Hepatocyte (in vitro differentiated cells): ENCODE data around the gene ENAH. TPM values are rescaled to one million over a fixed set of nuclear protein-coding genes. Genes with fewer than 3 reads are reported as not detected.

Experiments used
- DNase-seq: peaks from one replicate; pipeline ENCODE4 v3.0.0-alpha.2; 2016; ENCODE audit warnings: low spot score
- H2AFZ ChIP-seq: fragments of 200-600 bp; sonication (generic); 2 replicates; pipeline ENCODE4 v1.6.0; 2016; ENCODE audit warnings: antibody characterized with exemption, mild to moderate bottlenecking
- H3K27ac ChIP-seq: fragments of 200-600 bp; sonication (generic); 2 replicates; pipeline ENCODE4 v1.5.1; 2016; ENCODE audit warnings: mild to moderate bottlenecking
- H3K27me3 ChIP-seq: fragments of 200-600 bp; sonication (generic); 2 replicates; pipeline ENCODE4 v1.6.1; 2016
- H3K36me3 ChIP-seq: fragments of 200-600 bp; sonication (generic); replicated peaks from 2 replicates; pipeline ENCODE4 v1.5.1; 2016; ENCODE audit warnings: low read depth; ENCODE audit not compliant: insufficient read depth
- H3K4me1 ChIP-seq: fragments of 200-600 bp; sonication (generic); 2 replicates; pipeline ENCODE4 v1.5.1; 2016; ENCODE audit warnings: mild to moderate bottlenecking, moderate library complexity; ENCODE audit not compliant: insufficient read depth
- H3K4me2 ChIP-seq: fragments of 200-600 bp; sonication (generic); 2 replicates; pipeline ENCODE4 v1.6.0; 2016
- H3K4me3 ChIP-seq: fragments of 200-600 bp; sonication (generic); 2 replicates; pipeline ENCODE4 v1.5.1; 2016; ENCODE audit warnings: mild to moderate bottlenecking
- H3K79me2 ChIP-seq: fragments of 200-600 bp; sonication (generic); 2 replicates; pipeline ENCODE4 v1.6.0; 2017; ENCODE audit warnings: mild to moderate bottlenecking
- H3K9me2 ChIP-seq: fragments of 200-600 bp; sonication (generic); replicated peaks from 2 replicates; pipeline ENCODE4 v1.6.0; 2017; ENCODE audit warnings: mild to moderate bottlenecking; ENCODE audit not compliant: insufficient read depth
- H3K9me3 ChIP-seq: fragments of 200-600 bp; sonication (generic); 2 replicates; pipeline ENCODE4 v1.5.1; 2016; ENCODE audit warnings: low read depth, mild to moderate bottlenecking
- H4K20me1 ChIP-seq: fragments of 200-600 bp; sonication (generic); 2 replicates; pipeline ENCODE4 v1.6.0; 2016; ENCODE audit warnings: mild to moderate bottlenecking; ENCODE audit not compliant: insufficient read depth, poor library complexity, severe bottlenecking
- CTCF ChIP-seq: fragments of 200-600 bp; sonication (generic); IDR thresholded peaks from 2 replicates; pipeline ENCODE4 v1.5.1; 2016; ENCODE audit warnings: antibody characterized with exemption, mild to moderate bottlenecking; ENCODE audit not compliant: poor library complexity
- EZH2 ChIP-seq: fragments of 200-600 bp; sonication (generic); IDR thresholded peaks from 2 replicates; pipeline ENCODE4 v1.6.1; 2016; ENCODE audit warnings: antibody characterized with exemption, mild to moderate bottlenecking, borderline replicate concordance
- EZH2phosphoT487 ChIP-seq: fragments of 200-600 bp; sonication (generic); IDR thresholded peaks from one replicate; pipeline ENCODE4 v1.6.1; 2018; ENCODE audit warnings: antibody characterized with exemption, mild to moderate bottlenecking, low read depth, moderate library complexity; ENCODE audit not compliant: unreplicated experiment, severe bottlenecking
- WGBS: methylation state at CpG from one replicate; pipeline ENCODE4 v1.1.6; 2016; ENCODE audit warnings: low lambda C conversion rate; ENCODE audit errors: missing lambda C conversion rate; 5-methylcytosine and 5-hydroxymethylcytosine counted together
- polyA plus RNA-seq: library from polyadenylated mRNA; unstranded; fragments of >200 nt; fragmentation: Nextera tagmentation; extraction: Ambion mirVana; gene quantifications from 2 replicates; pipeline ENCODE4 v1.2.1, GENCODE V29; 2016
- total RNA-seq: library from RNA; depleted of rRNA; stranded (reverse); fragments of >200 nt; gene quantifications from 2 replicates; pipeline ENCODE4 v1.2.3, GENCODE V29; 2014

The ENAH gene
- total and polyA plus RNA-seq, 2 experiments from 2014 or later = 51.3 to 115 TPM

GRCh38 chr1:225465793-225466517, 187.0 kb downstream of the ENAH start:
- Histone ChIP-seq H3K4me1 (peaks cover under 1% of the 10 kb centered on the region), H2AFZ (no peak overlapping the region), H3K9me2 (no peaks in the 10 kb centered on the region), H3K79me2 (no peaks in the 10 kb centered on the region), H3K9me3 (no peaks in the 10 kb centered on the region), H3K4me2 (no peak overlapping the region), H3K36me3 (no peaks in the 10 kb centered on the region), H3K27me3 (no peaks in the 10 kb centered on the region), H4K20me1 (no peaks in the 10 kb centered on the region), H3K4me3 (no peak overlapping the region), H3K27ac (no peak overlapping the region)
- WGBS = 92% methylated on average over 25 of the region's 26 CpGs
- no peak for DNase-seq
- TF ChIP-seq CTCF = no peak
- TF ChIP-seq EZH2 = no peak

- H3K4me2 ChIP-seq = no peak overlapping the region
- no peak overlapping the region for H2AFZ ChIP-seq
- no peaks in the 10 kb centered on the region for H3K27me3 ChIP-seq
- H4K20me1 ChIP-seq = no peaks in the 10 kb centered on the region
- no peaks in the 10 kb centered on the region for H3K9me3 ChIP-seq
- peaks cover 7% of the 10 kb centered on the region for H3K4me1 ChIP-seq
- no peaks in the 10 kb centered on the region for H3K36me3 ChIP-seq
- WGBS = 70% methylated on average over 15 of the region's 15 CpGs
- no peaks in the 10 kb centered on the region for H3K79me2 ChIP-seq
- H3K27ac ChIP-seq = no peak overlapping the region
- no peaks in the 10 kb centered on the region for H3K9me2 ChIP-seq
- TF ChIP-seq CTCF (no peak), EZH2phosphoT487 (no peak), EZH2 (no peak)
- DNase-seq = no peak
- no peak overlapping the region for H3K4me3 ChIP-seq
These were observed 187.8 kb downstream of the ENAH start for GRCh38 chr1:225464851-225465792.

- H2AFZ ChIP-seq = no peak overlapping the region
- no peaks in the 10 kb centered on the region for H4K20me1 ChIP-seq
- no peak for TF ChIP-seq EZH2
- TF ChIP-seq EZH2phosphoT487 = no peak
- TF ChIP-seq CTCF = no peak
- peaks cover 7% of the 10 kb centered on the region for H3K4me1 ChIP-seq
- no peak overlapping the region for H3K4me2 ChIP-seq
- H3K27me3 ChIP-seq = no peaks in the 10 kb centered on the region
- H3K9me3 ChIP-seq = no peaks in the 10 kb centered on the region
- no peak for DNase-seq
- H3K27ac ChIP-seq = no peak overlapping the region
- H3K79me2 ChIP-seq = no peaks in the 10 kb centered on the region
- 53% methylated on average over 14 of the region's 15 CpGs for WGBS
- no peaks in the 10 kb centered on the region for H3K9me2 ChIP-seq
- H3K36me3 ChIP-seq = no peaks in the 10 kb centered on the region
- no peak overlapping the region for H3K4me3 ChIP-seq
These were observed 190.0 kb downstream of the ENAH start for GRCh38 chr1:225462714-225463574.
